HEK293T (cell line): Measurements from ENCODE around the gene FZR1.

ENCODE experiments used
- ELF4 ChIP-seq: fragments of 450-650 bp; IDR thresholded peaks from 2 replicates; pipeline ENCODE4 v1.6.1; 2017; ENCODE audit warnings: antibody characterized with exemption
- FOXM1 ChIP-seq: fragments of 450-650 bp; IDR thresholded peaks from 2 replicates; pipeline ENCODE4 v1.6.1; 2017; ENCODE audit warnings: mild to moderate bottlenecking, borderline replicate concordance
- HDGF ChIP-seq: fragments of 450-650 bp; IDR thresholded peaks from 2 replicates; pipeline ENCODE4 v1.6.1; 2017; ENCODE audit warnings: antibody characterized with exemption, borderline replicate concordance
- ZNF384 ChIP-seq: fragments of 450-650 bp; IDR thresholded peaks from 2 replicates; pipeline ENCODE4 v1.6.1; 2016

GRCh38 chr19:3538965-3539755 is 33.0 kb downstream of the FZR1 start, which contains the start of gene TEKTIP1:
- TF ChIP-seq ELF4: no peak
- TF ChIP-seq FOXM1: no peak
- TF ChIP-seq ZNF384: no peak
- no peak for TF ChIP-seq HDGF
